CD4-positive, alpha-beta T cell treated with Interleukin-17A for 4 hours (primary cell): ENCODE measurements around the gene IKZF3.
"Not testable (repeated sequence)": the region's sequence is repeated elsewhere in the genome, so short reads cannot be mapped to it uniquely, and the experiment has no call there.

ENCODE experiments used
- DNase-seq: peaks from one replicate; pipeline ENCODE4 v3.0.0-alpha.2; 2020; ENCODE audit warnings: mixed read lengths

The IKZF3 gene

GRCh38 chr17:39855911-39856649, 8.0 kb downstream of the IKZF3 start:
- not testable (repeated sequence) for DNase-seq

GRCh38 chr17:39854909-39855308, 9.2 kb downstream of the IKZF3 start:
- no peak for DNase-seq

- no peak for DNase-seq
Observed at GRCh38 chr17:39852239-39852638, 11.9 kb downstream of the IKZF3 start.

DNA sequence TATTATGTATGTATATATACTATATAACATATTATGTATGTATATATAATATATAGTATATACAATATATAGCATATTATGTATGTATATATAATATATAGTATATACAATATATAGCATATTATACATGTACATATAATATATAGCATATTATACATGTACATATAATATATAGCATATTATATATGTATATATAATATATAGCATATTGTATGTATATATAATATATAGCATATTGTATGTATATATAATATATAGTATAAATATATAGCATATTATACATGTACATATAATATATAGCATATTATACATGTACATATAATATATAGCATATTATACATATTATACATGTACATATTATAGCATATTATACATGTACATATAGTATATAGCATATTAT, 13.9 kb downstream of the IKZF3 start:
- not testable (repeated sequence) for DNase-seq

DNA sequence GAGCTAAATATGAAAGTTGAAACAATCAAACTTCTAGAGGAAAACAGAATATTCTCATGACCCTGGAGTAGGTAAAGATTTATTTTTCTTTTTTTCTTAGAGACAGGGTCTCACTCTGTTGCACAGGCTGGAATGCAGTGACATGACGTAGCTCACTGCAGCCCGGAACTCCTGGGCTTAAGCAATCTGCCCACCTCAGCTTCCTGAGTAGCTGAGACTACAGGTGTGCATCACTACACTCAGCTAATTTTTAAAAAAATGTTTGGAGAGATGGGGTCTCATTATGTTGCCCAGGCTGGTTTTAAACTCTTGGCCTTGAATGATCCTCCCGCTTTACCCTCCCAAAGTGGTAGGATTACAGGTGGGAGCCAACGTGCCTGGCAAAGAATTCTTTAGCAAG, 15.5 kb downstream of the IKZF3 start:
- DNase-seq = peak; percentile 51

DNA sequence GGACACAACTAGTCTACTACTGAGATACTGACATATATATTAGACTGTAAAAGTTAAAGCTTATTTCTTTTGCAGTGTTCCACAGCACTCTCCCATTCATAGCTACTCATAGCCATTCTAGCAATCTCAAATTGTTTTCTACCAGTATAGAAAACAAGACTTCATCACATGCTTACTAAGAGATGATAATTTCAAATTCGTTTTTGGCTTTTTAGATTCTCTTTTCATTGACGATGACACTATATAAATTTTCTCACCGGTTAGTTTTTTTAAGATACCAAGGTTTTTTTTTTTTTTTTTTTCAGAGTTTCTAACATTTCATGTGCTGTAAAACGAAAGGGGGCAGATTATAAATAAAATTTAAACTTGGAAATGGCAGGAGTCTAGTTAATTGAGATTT, 17.9 kb downstream of the IKZF3 start:
- DNase-seq = no peak

DNA sequence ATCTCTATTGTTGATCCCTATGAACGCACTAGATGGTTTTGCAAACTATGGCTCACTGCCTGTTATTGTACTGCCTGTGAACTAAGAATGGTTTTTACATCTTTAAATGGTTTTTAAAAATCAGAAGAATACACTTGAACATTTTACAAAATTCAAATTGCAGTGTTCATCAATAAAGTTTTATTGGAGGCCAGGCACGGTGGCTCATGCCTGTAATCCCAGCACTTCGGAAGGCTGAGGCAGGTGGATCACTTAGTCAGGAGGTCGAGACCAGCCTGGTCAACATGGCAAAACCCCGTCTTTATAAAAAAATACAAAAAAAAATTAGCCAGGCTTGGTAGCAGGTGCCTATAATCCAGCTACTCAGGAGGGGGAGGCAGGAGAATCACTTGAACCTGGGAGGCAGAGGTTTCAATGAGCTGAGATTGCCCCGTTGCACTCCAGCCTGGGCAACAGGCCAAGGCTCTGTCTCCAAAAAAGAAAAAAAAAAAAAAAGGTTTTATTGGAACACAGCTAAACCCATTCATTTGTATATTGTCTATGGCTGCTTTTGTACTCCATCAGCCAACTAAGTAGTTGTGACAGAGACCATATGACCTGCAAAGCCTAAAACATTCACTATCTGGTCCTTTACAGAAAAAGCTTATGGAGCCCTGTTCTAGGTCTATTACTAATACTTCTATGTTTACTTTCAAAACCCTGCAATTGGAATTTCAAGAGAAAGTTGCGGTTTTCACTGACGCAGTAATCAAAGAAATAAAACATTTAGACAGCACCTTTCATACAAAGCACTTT, 18.9 kb downstream of the IKZF3 start:
- no peak for DNase-seq

GRCh38 chr17:39841134-39841683, 22.9 kb downstream of the IKZF3 start:
- DNase-seq = no peak

DNA sequence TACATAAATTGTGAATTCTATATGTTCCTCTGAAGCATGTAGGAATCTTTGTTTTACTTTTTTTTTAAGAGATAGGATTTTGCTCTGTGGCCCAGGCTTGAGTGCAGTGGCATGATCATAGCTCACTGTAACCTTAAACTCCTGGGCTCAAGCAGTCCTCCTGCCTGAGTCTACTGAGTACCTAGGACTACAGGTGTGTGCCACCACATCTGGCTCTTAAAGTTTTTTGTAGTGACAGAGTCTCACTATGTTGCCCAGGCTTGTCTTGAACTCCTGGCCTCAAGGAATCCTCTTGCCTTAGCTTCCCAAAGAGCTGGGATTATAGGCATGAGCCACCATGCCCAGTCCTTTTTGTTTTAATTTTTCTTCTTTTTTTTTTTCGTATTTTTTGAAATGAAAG, 25.3 kb downstream of the IKZF3 start:
- DNase-seq = no peak

DNA sequence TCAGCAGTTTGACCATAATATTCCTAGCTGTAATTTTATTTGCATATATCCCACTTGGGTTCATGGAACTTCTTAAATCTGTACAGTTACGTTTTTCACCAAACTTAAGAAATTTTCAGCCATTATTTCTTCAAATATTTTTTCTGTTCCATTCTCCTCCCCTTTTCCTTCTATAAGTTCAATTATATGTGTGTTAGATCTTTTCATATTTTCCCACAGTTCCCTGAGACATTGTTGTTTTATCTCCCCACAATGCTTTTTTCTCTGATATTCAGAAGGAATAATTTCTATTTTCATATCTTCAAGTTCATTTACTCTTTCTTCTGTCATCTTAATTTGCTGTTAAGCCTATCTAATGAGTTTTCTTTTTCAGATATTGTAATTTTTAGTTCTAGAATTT, 26.1 kb downstream of the IKZF3 start:
- no peak for DNase-seq

GRCh38 chr17:39836117-39836516, 28.0 kb downstream of the IKZF3 start:
- DNase-seq = no peak

DNA sequence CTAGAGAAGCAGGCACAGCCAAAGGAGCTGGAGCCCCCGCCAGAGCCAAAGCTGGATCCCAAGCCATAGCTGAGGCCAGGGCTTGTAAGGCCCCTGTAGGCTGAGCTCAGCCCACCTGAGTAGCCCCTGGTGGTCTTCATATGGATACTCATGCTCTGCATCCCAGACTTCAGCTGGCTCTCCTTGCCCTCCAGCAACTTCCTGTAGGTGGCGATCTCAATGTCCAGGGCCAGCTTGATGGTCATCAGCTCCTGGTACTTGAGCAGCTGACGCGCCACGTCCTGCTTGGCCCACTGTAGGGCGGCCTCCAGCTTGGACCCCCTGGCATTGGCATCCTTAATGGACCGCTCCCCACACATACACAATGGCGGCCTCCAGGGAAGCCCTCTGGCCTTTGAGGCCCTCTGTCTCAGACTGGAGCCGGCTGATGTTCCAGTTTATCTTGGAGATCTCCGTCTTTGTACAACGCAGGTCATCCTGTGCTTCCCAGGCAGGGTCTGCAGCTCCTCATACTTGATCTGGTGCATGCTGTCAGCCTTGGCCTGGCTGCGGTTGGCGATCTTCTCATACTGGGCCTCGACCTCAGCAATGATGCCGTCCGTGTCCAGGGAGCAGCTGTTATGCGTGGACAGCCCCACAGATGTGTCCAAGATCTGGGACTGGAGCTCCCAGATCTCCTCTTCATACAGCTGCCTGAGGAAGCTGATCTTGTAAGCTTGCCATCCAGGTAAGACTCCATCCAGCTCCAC, 28.9 kb downstream of the IKZF3 start:
- no peak for DNase-seq

DNA sequence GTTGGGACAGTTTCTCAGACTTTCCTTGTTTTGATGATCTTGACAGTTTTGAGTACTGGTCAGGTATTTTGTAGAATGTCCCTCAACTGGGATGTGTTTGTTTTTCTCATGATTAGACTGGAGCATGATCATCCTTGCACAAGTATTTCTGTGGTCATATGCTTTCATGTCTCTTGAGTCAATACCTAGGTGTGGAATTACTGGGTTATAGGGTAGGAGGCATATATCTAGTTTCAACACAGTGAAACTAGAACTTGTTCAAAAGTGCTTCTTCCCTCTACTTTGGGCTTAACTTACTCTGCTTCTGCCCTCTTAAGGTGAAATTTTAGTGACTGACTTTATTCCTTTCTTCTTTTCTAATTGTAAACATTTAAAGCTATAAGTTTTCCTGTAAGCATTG, 30.1 kb downstream of the IKZF3 start:
- DNase-seq = no peak

DNA sequence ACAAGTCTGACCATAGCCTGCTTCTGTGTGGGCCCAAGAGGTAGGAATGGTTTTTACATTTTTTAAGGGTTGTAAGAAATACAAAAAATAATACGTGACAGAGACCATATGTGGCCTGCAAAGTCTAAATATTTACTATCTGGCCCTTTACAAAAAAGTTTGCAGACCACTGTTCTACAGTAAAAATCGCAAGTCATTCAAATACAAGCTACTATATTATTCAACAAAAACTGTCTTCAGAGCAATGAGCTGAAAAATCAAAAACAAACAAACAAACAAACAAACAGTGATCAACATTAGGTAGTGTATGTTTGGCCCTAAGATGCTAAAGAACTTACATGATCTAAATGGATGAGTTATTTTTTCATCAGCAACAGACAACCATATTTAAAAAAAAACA, 32.5 kb downstream of the IKZF3 start:
- no peak for DNase-seq

- no peak for DNase-seq
Observed at GRCh38 chr17:39828443-39828842, 35.7 kb downstream of the IKZF3 start.

- no peak for DNase-seq
Observed at GRCh38 chr17:39826334-39826733, 37.8 kb downstream of the IKZF3 start.

- DNase-seq = no peak
Observed at GRCh38 chr17:39823407-39824054, 40.6 kb downstream of the IKZF3 start.

- DNase-seq = no peak
Observed at GRCh38 chr17:39822051-39822451, 42.1 kb downstream of the IKZF3 start.

GRCh38 chr17:39820987-39821386, 43.1 kb downstream of the IKZF3 start:
- DNase-seq = no peak

GRCh38 chr17:39820541-39820940, 43.6 kb downstream of the IKZF3 start:
- DNase-seq = no peak

- DNase-seq = no peak
Observed at GRCh38 chr17:39818358-39819000, 45.6 kb downstream of the IKZF3 start.

DNA sequence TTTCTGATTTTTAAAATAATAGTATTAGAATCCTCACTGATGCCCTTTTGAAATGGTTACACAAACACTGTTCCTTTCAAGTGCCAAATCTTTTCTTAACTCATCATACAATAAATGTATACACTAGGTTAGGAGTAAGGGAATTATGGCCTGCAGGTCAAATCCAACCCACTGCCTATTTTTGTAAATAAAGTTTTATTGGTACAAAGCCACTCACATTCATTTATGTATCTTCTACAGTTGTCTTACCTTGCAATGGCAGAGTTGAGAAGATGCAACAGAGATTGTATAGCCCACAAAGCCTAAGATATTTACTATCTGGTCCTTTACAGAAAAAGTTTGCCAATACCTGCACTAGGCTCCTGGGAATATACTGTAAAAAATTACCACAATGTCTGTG, 47.8 kb downstream of the IKZF3 start:
- DNase-seq = no peak
